HG03469 (cell line): ENCODE measurements around the gene RNF150.
"Not testable (repeated sequence)": the region's sequence is repeated elsewhere in the genome, so short reads cannot be mapped to it uniquely, and the experiment has no call there.

ENCODE experiments used
- ATAC-seq: cut with Tn5 transposase; IDR thresholded peaks from one replicate; pipeline ENCODE4 v1.9.1; 2021; ENCODE audit warnings: mild to moderate bottlenecking, moderate library complexity, moderate number of reproducible peaks; ENCODE audit not compliant: unreplicated experiment

The RNF150 gene

DNA sequence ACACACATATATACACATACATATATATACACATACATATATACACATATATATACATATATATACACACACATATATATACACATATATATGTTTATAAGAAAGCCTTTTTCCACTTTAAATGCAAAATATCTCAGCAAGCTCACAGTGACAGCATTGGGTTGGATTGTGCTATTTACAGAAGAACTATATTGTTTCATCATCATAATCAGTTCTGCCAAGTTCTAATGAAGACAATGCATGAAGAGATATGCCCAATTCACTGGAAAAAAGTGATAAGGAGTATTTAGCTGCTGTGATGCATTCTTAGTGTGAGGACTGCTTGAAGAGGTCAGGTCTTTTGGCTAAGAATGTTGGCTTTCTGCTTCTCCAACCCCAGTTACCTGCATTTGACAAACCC is 54.4 kb downstream of the RNF150 start:
- no peak for ATAC-seq

DNA sequence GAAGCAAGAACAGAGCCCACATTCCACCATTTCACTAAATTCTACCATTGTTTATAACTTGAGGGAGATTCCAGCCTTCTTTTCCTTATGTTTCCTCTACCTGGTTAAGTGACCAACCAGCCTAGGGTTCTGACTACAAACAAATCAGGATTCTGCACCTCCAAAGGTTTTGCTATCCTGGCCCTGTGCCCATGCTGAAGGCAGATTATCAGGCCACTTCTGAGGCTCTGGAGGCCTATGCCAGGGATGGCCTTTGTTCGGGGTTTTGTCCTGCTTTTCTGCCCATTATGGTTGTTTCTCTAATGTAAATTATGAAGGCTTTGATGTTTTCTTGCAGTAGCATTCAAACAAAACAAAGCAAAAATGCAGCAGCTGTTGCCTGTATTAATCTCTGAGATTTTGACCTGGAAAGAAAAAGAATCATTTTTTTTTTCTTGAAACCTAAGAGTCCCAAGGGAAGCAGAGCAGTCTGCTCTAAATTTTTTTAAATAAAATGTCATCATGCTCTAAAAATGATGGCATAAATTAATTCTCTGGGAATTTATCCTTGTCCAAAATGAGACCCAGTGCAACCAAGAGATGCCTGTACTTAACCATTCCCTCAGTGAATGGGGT is 55.6 kb downstream of the RNF150 start:
- no peak for ATAC-seq

DNA sequence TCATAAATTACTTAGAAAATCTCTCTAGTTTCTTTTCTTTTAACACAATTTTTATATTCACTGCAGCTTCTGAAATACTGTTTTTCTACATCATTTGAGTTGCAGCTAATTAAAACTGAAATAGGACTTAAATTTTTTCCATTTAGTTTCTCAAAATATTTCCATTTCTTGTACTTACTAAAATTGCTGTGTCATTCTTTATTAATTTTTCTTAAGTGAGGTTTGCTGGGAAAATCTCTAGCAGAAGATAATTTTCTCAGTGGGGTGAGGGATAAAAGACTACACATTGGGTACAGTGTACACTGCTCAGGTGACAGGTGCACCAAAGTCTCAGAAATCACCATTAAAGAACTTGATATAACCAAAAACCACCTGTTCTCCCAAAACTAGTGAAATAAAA is 57.7 kb downstream of the RNF150 start:
- ATAC-seq, result no peak

DNA sequence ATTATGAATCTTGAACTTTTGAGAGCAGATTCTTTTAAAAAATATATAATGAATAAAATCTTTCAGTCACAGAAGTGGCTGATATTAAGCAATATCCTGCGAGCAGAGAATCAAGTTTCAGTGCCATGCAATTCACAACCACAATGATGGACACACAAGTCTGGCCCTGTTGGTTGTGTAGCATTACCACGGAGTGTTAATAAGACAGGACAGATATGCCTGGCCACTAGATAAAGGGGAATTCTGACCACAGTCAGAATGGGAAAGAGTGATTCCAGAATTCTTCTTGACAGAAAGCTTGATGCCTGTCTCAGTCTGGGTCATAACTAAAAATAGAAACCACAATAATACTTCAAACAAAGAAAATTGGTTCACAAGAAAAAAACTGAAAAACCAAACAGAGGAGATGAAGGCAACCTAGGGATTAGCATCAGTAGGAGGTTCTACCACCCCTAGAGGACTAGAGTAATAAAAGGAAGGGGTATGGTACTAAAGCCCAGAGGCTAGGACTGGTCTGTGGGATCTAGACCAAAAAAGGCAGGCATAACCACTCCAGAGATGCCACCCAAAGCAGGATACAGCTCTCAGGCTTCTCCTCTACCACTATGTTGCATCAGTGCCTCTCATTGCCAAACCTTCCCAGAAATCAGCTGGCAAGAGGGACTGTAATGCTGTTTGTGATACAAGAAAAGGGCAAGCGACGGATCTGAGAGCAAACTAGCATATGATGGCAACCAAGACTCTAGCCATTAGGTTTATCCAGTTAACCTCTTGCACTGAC is 59.0 kb downstream of the RNF150 start:
- no peak for ATAC-seq

DNA sequence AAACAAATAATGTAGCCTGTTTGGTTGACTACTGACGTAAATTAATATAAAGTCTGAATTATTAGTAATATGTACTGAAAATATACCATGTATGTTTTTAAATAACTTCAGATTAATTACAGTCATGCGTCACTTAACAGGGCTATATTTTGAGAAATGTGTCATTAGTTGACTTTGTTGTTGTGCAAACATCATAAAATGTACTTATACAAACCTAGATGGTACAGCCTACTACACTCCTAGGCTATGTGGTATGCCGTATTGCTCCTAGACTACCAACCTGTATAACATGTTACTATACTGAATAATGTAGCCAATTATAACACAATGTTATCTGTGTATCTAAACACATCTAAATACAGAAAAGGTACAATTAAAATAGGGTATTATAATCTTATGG is 66.6 kb downstream of the RNF150 start:
- ATAC-seq, result no peak

DNA sequence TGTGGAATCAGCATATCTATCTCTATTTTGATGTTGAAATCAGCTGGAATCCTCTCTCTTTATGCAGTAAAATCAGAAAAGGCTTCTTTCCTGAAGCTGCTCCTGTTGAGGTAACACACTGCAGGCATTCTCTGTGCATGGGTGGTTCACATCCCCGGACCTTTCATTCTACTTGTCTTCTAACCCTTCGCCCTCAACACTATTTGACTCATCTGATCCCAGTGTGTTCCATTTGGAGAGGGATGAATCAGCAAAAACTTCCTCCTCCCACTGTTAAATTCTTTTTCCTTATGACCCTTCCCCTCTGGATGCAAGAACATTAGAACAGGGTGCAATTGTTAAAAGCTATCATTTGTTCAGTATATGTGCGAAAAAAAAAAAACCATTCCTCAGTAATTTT is 67.4 kb downstream of the RNF150 start:
- no peak for ATAC-seq

DNA sequence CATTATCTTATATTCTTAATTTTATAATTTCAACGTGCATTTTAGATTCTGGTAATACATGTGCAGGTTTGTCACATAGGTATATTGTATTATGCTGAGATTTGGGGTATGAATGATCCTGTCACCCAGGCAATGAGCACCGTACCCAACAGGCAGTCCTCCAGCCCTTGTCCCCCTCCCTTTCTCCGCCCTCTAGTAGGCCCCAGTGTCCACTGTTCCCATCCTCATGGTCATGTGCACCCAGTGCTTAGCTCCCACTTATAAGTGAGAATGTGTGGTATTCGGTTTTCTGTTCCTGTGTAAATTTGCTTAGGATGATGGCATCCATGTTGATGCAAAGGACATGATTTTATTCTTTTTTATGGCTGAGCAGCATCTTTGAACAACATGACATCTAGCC is 70.6 kb downstream of the RNF150 start:
- no peak for ATAC-seq

DNA sequence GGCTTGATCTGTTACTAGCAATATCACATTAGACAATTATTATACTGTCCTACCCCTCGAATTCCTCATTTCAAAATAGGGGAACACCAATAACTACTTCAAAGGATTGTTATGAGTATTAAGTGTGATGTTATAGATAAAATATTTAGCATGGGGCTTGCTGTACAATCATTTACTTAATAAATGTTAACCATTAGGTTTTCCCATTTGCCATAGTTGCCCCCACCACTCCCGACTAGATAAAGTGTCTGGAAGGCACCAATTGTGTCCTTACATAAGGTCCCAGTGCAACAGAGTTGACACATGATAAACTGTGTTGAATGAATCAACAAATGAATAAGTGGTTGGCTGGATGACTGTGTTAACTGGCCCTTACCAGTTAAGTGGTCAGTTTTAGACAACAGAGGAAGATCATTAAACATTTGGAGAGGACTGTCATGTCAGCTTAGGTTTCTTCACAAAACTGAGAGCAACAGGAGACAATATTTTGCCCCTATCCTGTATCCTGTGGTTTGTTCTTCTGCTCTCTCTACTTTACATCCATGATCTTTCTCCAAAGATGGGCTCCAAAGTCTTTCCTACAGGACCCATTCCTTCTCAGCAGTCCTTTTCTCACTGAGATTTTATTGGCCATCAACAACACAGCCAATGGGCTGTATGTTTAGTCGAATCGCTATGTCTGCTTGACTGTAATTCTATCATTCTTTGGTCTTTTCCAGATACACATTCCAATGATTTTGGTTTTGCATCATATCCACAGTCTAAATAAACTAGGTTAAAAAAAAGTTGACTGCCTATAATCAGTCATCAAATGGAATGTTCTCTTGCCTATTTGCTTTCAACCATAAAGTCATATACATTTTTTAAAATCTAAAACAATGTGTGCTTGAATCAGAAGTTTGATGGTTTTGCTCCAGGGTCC is 74.4 kb downstream of the RNF150 start:
- ATAC-seq, result no peak

DNA sequence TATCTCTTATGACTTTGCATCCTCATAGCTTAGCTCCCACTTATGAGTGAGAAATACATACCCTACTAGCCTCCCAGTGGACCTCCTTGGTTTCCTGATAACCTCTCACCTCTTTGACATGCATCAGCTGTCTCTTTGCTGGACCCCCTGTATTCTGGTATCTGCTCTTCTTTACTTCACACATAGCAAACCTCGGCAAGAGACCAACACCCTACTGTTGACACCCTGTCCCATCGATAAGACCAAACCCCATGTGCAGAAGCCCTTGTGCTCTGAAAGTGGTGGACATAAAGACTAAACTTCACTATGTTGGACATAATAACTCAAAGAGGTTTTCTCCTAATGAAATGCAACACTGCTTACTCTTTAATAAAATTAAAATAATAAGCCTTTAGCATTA is 75.7 kb downstream of the RNF150 start:
- no peak for ATAC-seq

DNA sequence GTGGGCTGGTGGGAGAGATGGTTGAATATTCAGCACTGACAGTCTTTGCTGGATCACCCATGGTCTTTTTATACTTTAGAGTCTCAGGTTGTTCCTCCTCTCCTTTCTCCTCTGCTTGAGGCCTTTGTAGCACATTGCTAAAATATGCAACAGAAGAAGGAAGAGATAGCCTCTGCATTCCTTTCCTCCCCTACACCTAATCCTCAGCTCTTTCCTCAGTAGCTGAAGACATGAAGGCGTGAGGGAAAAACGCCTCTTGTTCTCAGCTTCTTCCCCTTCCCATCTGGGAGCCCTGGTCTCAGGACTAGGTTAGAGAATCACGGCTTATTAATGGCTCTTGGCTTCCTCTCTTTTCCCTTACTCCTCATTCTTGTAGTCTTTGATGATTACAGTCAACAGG is 76.8 kb downstream of the RNF150 start:
- ATAC-seq, result no peak

DNA sequence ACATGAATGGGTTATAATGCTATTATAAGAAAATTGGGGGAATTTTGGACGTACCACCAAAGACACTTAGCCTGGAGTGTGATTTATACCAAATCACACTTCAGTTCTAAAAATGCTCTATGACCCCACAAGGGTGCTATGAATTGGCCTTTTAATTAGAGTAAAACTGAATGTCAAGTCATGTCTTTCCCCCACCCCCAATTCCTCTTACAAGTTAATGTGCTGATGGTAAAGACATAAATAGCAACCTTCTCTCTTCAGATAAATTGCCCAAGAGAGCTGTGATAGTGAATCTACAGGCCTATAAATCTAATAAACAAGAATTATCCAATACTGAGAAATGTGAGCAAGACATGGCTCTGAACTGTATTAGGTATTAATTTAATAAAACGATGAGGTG is 78.8 kb downstream of the RNF150 start:
- ATAC-seq, result no peak

DNA sequence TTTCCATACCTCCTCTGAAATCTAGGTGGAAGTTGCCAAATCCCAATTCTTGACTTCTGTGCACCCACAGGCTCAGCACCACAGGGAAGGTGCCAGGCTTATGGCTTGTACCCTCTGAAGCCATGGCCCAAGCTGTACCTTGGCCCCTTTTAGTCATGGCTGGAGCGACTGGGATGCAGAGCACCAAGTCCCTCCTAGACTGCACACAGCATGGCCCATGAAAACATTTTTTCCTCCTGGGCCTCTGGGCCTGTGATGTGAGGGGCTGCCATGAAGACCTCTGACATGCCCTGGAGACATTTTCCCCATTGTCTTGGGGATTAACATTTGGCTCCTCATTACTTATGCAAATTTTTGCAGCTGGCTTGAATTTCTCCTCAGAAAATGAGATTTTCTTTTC is 82.3 kb downstream of the RNF150 start:
- not testable (repeated sequence) for ATAC-seq

DNA sequence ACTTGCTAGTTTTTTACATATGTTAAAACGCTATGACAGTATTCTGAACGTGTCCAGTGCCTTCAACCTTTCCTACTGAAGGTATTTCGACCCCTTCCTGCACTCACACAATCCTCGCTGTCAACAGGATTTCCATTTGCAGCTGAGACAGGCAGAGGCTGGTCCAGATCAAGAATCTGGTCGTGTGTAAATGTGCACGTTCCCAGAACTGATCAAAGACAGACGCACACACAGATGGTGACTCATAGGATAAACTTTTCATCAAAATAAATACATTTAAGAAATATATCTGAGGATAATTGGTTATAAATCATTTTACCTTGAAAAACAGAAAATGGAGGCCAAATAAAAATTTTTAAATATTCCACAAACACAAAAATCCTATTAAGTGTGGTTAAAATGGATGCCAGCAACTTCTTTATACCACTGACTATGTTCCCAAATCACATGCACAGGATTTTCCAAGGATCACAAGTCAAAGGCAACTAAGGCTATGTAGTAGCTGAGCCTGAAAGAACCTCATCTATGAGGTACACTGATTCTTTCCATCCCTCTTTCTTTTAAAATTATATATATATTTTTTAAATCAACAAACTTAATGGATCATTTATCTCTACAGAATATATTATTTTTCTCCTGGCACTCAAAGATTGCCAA is 85.9 kb downstream of the RNF150 start:
- no peak for ATAC-seq

DNA sequence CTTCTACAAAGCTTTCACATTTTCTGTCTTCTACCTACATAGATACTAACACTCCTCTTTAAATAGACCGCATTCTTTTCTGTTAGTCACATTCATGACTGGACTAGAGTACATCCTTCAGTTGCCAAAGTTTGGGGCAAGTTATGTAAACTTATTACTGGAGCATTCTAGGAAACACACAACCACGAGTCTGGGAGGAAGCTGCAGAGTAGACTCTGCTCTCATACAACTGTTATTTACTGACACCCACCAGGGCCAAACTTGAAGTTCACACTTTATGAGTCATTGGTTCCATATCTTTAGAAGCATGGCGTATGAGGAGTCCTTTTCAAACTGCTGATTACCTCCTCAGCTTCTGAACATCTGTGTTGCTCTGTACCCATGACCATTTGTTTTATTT is 87.0 kb downstream of the RNF150 start:
- ATAC-seq, result no peak

DNA sequence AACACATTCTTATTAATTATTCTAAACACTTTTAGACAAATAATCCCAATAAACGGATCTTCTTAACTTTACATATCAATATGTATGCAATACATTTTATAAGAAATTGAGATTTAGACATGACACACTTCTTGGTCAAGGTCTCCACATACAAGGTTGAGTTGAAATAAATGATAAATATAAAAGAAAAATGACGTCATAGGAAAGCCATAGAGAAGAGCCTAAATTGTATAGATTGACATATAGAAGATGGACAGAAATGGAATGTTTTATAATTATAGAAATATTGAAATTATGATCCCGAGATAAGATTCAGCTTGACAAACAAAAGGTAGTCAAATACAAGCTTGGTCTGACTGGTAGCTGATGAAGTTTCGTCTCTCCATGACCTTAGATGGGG is 87.4 kb downstream of the RNF150 start:
- ATAC-seq, result no peak

DNA sequence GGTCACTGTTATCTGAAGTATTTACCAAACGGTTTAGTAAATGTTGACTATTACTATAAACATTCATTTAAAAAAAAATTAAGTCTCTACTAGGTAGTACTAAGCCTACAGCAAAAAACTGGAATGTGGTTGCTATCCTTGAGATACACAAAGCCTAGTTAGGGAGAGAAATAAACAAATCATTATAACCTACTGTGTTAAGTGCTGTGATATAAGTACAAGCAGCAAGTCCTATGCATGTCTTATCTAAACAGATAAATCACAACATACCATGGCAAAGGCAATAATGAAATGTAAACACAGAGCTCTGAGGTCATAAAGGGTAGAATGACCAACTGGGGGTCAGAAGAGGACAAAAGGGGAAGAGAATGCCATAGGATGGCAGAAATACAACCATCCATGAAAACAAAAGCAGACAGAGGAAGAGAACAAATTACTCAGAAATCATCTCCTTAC is 92.2 kb downstream of the RNF150 start:
- no peak for ATAC-seq

DNA sequence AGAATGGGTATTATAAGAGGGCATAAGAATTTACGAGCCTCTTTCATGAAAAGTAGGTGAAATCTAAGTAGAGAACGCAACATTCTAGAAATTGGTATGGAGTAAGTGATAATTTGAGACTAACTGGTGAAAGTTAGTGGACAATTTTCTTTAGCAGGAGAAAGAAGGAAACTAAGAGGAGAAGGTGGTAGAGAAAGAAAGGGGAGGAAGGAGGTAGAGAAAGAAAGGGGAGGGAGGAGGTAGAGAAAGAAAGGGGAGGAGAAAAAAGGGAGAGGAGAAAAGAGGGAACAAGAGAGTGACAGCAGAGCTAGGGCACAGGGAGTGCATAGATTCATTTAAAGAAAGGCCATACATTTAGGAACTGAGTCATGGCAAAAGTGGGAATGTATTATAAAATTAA is 94.1 kb downstream of the RNF150 start:
- no peak for ATAC-seq

DNA sequence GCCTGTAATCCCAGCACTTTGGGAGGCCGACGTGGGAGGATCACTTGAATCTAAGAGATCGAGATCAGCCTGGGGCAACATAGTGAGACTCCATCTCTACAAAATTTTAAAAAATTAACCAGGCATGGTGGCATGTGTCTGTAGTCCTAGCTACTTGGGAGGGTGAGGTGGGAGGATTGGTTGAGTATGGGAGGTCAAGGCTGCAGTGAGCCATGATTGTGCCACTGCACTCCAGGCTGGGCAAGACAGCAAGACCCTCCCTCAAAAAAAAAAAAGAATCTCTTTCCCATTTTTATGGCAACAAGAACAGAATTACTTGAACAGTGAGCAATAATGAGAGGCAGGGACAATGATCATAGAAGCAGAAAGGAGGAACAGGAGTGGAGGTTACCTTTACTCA is 94.8 kb downstream of the RNF150 start:
- no peak for ATAC-seq

DNA sequence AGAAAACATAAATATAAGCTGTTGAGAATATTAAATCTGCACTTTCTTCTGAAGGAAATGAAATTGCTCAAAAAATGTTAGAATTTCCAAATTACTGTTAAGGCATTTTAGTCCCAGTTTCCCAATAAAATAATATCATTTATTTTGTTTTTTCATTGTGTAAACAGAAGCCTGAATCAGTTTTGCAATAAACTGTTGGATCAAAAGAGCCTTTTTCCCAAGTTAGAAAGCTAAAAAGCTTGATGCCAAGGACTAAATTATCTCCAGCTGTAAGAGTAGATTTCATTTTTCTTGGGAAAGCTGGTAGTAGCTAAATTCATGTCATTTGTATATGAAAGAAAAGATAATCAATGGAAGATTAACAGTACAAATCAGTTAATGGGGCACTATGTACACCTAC is 95.8 kb downstream of the RNF150 start:
- ATAC-seq, result no peak

DNA sequence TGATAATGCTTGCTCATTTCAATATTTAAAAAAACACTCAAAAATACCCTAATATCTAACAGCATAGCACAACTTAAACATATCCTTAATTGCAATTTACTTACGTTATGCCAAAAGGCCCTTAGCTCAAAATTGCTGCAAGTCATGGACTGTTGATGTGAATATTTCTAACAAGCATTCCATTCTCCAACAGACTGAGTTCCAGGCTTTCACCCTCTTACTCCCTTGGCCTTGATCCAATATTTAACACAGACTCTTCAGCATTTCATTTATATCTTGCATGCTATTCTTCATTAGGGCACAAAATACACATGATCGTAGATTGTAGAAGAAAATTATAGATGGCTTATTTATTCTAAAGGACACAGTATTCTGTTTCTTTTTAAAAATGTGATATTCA is 96.5 kb downstream of the RNF150 start:
- ATAC-seq, result no peak

DNA sequence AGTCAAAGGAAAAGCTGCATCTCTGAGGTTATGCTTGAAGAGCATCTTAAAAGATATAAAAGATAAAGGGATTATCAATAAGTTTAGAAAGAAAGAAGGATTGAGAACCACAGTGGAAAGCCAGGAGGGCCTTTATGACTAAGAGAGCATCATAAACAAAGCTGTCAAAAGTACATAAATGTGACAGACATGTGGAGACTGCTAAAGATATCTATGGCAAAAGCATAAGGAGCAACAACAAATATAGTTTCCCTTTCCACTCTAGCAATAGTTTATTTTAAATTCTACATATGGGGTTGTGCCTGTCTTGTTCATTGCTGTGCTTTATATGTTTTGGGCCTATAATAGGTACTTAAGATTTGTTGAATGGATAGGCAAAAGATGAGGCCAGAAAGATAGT is 97.3 kb downstream of the RNF150 start:
- ATAC-seq, result no peak
